GM12865 (cell line): ENCODE results near the gene SETD2.

Experiments
- DNase-seq: peaks from one replicate; pipeline ENCODE4 v3.0.0; 2010; ENCODE audit warnings: low read depth
- H3K4me3 ChIP-seq: 2 replicates; pipeline ENCODE4 v1.5.1; 2011; ENCODE audit warnings: mild to moderate bottlenecking, low read depth, low read length, control low read depth
- TF ChIP-seq, protein P1 (sequence below): IDR thresholded peaks from 2 replicates; pipeline ENCODE4 v1.5.1; 2011; ENCODE audit warnings: low read length, control low read depth, low read depth, inconsistent platforms; ENCODE audit not compliant: insufficient read depth; ENCODE audit errors: missing control alignments

The SETD2 gene

DNA sequence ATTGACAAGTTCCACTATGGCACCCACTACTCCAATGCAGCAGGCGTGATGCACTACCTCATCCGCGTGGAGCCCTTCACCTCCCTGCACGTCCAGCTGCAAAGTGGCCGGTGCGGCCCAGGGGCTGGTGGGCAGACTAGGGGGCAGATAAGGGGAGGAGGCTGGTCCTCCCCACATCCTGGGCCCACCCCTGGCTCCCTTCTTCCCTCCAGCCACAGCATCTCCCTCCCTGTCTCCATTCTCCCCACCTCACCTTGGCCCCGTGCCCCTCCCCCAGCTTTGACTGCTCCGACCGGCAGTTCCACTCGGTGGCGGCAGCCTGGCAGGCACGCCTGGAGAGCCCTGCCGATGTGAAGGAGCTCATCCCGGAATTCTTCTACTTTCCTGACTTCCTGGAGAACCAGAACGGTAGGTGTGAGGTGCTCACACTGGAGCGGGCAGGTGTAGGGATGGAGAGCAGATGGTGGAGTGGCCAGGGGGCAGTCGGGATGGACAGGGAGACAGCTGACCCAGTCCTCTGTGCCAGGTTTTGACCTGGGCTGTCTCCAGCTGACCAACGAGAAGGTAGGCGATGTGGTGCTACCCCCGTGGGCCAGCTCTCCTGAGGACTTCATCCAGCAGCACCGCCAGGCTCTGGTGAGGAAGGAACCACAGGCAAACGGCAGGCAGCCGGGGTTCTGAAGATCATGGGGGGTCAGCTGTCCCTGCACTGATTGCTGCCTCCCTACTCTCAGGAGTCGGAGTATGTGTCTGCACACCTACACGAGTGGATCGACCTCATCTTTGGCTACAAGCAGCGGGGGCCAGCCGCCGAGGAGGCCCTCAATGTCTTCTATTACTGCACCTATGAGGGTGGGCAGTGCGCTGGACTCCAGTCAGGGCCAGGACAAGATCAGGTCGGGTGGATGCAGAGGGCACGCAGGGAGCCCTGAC, 158.4 kb downstream of the SETD2 start:
- H3K4me3 ChIP-seq = no peak overlapping the region
- DNase-seq = no peak
- TF ChIP-seq, protein P1, sequence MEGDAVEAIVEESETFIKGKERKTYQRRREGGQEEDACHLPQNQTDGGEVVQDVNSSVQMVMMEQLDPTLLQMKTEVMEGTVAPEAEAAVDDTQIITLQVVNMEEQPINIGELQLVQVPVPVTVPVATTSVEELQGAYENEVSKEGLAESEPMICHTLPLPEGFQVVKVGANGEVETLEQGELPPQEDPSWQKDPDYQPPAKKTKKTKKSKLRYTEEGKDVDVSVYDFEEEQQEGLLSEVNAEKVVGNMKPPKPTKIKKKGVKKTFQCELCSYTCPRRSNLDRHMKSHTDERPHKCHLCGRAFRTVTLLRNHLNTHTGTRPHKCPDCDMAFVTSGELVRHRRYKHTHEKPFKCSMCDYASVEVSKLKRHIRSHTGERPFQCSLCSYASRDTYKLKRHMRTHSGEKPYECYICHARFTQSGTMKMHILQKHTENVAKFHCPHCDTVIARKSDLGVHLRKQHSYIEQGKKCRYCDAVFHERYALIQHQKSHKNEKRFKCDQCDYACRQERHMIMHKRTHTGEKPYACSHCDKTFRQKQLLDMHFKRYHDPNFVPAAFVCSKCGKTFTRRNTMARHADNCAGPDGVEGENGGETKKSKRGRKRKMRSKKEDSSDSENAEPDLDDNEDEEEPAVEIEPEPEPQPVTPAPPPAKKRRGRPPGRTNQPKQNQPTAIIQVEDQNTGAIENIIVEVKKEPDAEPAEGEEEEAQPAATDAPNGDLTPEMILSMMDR = no peak

DNA sequence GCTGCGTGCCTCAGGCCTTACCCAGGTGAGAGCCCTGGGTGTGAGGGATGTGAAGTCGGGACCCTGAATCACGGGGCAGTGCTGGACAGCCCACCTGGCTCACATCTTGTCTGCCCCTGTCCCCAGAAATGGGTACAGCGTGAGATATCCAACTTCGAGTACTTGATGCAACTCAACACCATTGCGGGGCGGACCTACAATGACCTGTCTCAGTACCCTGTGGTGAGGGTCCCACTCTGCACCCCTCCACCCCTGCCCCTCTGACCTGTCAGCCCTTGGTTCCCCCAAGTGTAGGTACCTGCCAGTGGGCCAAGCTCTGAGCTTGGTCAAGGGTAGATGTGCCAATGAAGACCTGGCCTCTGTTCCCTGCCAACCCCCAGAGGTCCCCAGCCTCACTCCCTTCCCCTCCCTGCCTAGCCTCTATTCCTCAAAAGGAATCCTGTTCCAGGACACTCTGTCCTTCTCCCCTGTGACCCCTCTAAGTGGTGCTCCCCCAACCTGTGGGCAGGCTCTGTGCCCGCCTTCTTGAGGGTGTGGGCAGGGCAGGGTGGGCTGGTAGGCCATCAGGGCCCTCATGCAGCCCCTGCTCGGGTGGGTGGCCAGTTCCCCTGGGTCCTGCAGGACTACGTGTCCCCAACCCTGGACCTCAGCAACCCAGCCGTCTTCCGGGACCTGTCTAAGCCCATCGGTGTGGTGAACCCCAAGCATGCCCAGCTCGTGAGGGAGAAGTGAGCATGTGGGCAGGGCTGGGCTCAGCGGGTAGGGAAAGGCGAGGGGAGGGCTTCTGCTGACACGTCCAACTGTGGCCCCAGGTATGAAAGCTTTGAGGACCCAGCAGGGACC, 159.3 kb downstream of the SETD2 start:
- TF ChIP-seq, protein P1 = no peak
- no peak overlapping the region for H3K4me3 ChIP-seq
- no peak for DNase-seq

DNA sequence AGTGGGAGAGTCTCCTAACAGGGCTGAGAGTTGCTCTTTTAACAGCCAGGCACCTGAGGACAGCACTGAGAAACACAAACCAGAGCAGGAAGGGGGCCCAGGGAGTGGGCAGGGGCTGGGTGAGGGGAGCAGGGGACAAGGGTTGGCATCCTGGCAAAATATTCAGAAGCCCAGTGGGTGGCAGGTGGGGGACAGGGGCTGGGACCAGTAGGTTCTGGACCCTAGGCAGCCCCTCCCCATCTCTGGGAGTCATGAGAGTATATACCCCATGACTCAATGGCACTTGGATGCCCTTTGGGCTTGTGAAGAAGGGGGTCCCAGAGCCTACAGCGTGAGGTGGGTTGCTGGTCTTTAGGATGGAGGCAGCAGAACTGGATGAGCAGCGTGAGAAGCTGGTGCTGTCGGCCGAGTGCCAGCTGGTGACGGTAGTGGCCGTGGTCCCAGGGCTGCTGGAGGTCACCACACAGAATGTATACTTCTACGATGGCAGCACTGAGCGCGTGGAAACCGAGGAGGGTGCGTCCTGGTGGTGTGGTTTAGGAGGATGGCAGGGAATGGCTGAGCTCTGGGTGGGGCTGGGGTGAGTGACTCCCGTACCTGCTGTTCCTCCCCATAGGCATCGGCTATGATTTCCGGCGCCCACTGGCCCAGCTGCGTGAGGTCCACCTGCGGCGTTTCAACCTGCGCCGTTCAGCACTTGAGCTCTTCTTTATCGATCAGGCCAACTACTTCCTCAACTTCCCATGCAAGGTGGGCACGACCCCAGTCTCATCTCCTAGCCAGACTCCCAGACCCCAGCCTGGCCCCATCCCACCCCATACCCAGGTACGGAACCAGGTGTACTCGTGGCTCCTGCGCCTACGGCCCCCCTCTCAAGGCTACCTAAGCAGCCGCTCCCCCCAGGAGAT, 160.2 kb downstream of the SETD2 start:
- TF ChIP-seq, protein P1 = no peak
- H3K4me3 ChIP-seq = no peak overlapping the region
- no peak for DNase-seq

DNA sequence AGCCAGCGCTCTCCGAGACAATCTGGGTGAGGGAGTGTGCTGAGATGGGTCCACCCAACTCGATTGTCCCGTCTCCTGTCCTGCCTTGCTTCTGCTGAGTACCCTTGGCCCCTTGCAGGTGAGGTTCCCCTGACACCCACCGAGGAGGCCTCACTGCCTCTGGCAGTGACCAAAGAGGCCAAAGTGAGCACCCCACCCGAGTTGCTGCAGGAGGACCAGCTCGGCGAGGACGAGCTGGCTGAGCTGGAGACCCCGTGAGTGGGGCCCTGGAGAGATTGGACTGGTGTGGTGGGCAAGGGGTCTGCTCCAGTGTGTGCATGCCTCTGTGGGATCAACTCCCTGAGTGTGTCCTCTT, 160.9 kb downstream of the SETD2 start:
- TF ChIP-seq, protein P1 = no peak
- H3K4me3 ChIP-seq = no peak overlapping the region
- DNase-seq = no peak

DNA sequence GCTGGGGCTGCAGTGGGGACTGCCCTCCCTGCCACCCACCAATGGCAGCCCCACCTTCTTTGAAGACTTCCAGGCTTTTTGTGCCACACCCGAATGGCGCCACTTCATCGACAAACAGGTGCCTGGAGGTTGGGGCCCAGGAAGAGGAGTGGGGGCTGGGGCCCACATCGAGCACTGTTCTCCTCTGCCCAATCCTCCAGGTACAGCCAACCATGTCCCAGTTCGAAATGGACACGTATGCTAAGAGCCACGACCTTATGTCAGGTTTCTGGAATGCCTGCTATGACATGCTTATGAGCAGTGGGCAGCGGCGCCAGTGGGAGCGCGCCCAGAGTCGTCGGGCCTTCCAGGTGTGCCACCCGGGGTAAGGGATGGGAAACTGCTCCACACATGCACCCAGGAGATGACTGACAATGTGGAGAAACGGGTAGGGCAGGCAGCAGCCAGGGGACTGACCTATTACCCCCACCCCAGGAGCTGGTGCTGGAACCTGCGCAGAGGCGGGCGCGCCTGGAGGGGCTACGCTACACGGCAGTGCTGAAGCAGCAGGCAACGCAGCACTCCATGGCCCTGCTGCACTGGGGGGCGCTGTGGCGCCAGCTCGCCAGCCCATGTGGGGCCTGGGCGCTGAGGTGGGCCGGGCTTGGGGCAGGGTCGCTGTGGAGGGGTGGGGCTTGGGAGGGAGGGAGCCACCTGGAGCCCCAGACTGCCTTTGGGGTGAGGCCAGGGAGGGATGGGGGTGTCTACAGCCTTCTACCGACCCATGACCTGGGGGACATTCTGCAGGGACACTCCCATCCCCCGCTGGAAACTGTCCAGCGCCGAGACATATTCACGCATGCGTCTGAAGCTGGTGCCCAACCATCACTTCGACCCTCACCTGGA, 161.5 kb downstream of the SETD2 start:
- TF ChIP-seq, protein P1 = no peak
- no peak for DNase-seq
- H3K4me3 ChIP-seq = no peak overlapping the region
